OCI-LY7 (cell line): ENCODE data around the gene KDM6A.

Experiments
- EZH2phosphoT487 ChIP-seq: fragments of 200-600 bp; sonication (generic); IDR thresholded peaks from 2 replicates; pipeline ENCODE4 v1.6.1; 2018; ENCODE audit warnings: low read depth, borderline replicate concordance, mild to moderate bottlenecking, mixed run types, antibody characterized with exemption, low read length, moderate library complexity, mixed read lengths
- TF ChIP-seq, protein P1 (sequence below): fragments of 200-600 bp; sonication (generic); conservative IDR thresholded peaks from 2 replicates; pipeline ENCODE4 v1.5.1; 2014; ENCODE audit warnings: mild to moderate bottlenecking, antibody characterized with exemption, low read length, moderate library complexity, mixed read lengths

DNA sequence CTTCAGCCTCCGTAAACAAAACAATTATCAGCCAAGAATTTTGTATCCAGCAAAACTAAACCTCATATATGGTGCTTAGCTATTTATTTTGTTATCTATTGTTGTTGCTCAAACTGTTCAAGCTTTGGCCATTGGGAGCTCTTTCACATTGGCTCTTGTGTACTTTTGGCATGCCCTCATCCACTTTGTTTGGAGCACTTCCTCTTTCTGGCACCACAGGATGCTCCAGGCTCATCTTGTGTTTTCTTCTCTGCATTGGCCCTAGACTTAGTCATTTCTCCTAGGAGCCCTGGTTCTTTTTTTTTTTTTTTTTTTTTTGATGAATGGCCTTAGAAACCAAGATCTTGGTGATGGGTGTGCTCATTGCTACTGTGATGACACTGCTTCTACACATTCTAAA lies 253.2 kb downstream of the KDM6A start:
- TF ChIP-seq, protein P1, sequence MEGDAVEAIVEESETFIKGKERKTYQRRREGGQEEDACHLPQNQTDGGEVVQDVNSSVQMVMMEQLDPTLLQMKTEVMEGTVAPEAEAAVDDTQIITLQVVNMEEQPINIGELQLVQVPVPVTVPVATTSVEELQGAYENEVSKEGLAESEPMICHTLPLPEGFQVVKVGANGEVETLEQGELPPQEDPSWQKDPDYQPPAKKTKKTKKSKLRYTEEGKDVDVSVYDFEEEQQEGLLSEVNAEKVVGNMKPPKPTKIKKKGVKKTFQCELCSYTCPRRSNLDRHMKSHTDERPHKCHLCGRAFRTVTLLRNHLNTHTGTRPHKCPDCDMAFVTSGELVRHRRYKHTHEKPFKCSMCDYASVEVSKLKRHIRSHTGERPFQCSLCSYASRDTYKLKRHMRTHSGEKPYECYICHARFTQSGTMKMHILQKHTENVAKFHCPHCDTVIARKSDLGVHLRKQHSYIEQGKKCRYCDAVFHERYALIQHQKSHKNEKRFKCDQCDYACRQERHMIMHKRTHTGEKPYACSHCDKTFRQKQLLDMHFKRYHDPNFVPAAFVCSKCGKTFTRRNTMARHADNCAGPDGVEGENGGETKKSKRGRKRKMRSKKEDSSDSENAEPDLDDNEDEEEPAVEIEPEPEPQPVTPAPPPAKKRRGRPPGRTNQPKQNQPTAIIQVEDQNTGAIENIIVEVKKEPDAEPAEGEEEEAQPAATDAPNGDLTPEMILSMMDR, result no peak
- no peak for TF ChIP-seq EZH2phosphoT487
